Measurements from ENCODE around the gene CCL23.
A peak's percentile ranks its signal among the peaks of the same experiment; 100 is the strongest.

CCL23 gene

DNA sequence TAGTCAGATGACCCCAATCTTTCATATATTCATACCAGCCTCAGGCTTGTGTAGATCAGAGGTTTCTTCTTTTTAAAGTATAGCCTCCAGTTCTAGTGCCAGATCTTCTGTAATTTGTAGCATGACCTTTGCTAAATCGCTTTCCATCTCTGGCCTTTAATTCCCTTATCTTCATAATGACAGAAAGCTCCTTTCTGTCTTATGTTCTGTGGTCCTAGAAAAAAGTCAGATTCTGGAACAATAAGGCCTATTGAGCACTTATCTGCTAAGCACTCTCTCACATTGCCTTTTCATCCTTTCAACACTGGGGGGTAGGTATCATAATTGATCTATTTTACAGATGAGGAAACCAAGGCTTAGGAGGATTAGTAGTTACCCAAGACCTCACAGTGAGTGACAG, 45.7 kb downstream of the CCL23 start:
- Histone ChIP-seq H3K27me3 (ENCODE audit: insufficient read depth, low read length) (no peaks in the 10 kb centered on the region), H3K9ac (ENCODE audit: low read length) (no peak overlapping the region), H3K79me2 (ENCODE audit: insufficient read depth, low read length) (no peaks in the 10 kb centered on the region), H4K20me1 (ENCODE audit: insufficient read depth, low read length) (no peaks in the 10 kb centered on the region), H3F3A (ENCODE audit: insufficient read depth, low read length) (no peaks in the 10 kb centered on the region), H2AFZ (ENCODE audit: low read length) (no peak overlapping the region), H3K4me2 (ENCODE audit: low read length) (no peak overlapping the region), H3K36me3 (ENCODE audit: insufficient read depth, low read length) (no peaks in the 10 kb centered on the region), H3K4me3 (ENCODE audit: low read depth, low read length, poor library complexity, severe bottlenecking) (no peak overlapping the region), H3K27ac (ENCODE audit: low read depth, low read length, poor library complexity, severe bottlenecking) (no peak overlapping the region), H3K9me3 (ENCODE audit: low read length) (no peaks in the 10 kb centered on the region), H3K4me1 (ENCODE audit: insufficient read depth, low read length, severe bottlenecking) (no peaks in the 10 kb centered on the region), H3K9me2 (ENCODE audit: low read depth, low read length) (no peaks in the 10 kb centered on the region)
- no peak for TF ChIP-seq CTCF (IDR thresholded peaks at IDR 0.05; ENCODE audit: low read length)
- no peak for TF ChIP-seq EZH2 (IDR thresholded peaks at IDR 0.05; ENCODE audit: borderline replicate concordance, low read length)

GRCh38 chr17:35969558-35970380, 48.0 kb downstream of the CCL23 start:
- no peaks in the 10 kb centered on the region for H3K4me1 ChIP-seq (ENCODE audit: insufficient read depth, low read length, severe bottlenecking)
- H3K9me2 ChIP-seq (ENCODE audit: low read depth, low read length): no peaks in the 10 kb centered on the region
- no peaks in the 10 kb centered on the region for H3K9me3 ChIP-seq (ENCODE audit: low read length)
- no peaks in the 10 kb centered on the region for H3K36me3 ChIP-seq (ENCODE audit: insufficient read depth, low read length)
- H2AFZ ChIP-seq (ENCODE audit: low read length): no peak overlapping the region
- no peak overlapping the region for H3K27ac ChIP-seq (ENCODE audit: low read depth, low read length, poor library complexity, severe bottlenecking)
- no peaks in the 10 kb centered on the region for H4K20me1 ChIP-seq (ENCODE audit: insufficient read depth, low read length)
- no peak overlapping the region for H3K4me3 ChIP-seq (ENCODE audit: low read depth, low read length, poor library complexity, severe bottlenecking)
- no peak overlapping the region for H3K4me2 ChIP-seq (ENCODE audit: low read length)
- no peaks in the 10 kb centered on the region for H3F3A ChIP-seq (ENCODE audit: insufficient read depth, low read length)
- H3K27me3 ChIP-seq (ENCODE audit: insufficient read depth, low read length): no peaks in the 10 kb centered on the region
- H3K79me2 ChIP-seq (ENCODE audit: insufficient read depth, low read length): no peaks in the 10 kb centered on the region
- no peak overlapping the region for H3K9ac ChIP-seq (ENCODE audit: low read length)
- peak; percentile 78 for TF ChIP-seq CTCF (IDR thresholded peaks at IDR 0.05; ENCODE audit: low read length)
- TF ChIP-seq EZH2 (IDR thresholded peaks at IDR 0.05; ENCODE audit: borderline replicate concordance, low read length): no peak

- H3K9ac ChIP-seq (ENCODE audit: low read length): no peak overlapping the region
- no peak overlapping the region for H3K27ac ChIP-seq (ENCODE audit: low read depth, low read length, poor library complexity, severe bottlenecking)
- H4K20me1 ChIP-seq (ENCODE audit: insufficient read depth, low read length): no peaks in the 10 kb centered on the region
- no peaks in the 10 kb centered on the region for H3K9me2 ChIP-seq (ENCODE audit: low read depth, low read length)
- H3K4me1 ChIP-seq (ENCODE audit: insufficient read depth, low read length, severe bottlenecking): no peaks in the 10 kb centered on the region
- no peaks in the 10 kb centered on the region for H3F3A ChIP-seq (ENCODE audit: insufficient read depth, low read length)
- no peaks in the 10 kb centered on the region; the same call in 1 of the 2 replicates for H3K27me3 ChIP-seq (ENCODE audit: insufficient read depth, low read length)
- no peak for TF ChIP-seq EZH2 (IDR thresholded peaks at IDR 0.05; ENCODE audit: borderline replicate concordance, low read length)
- no peak for TF ChIP-seq CTCF (IDR thresholded peaks at IDR 0.05; ENCODE audit: low read length)
- H3K4me3 ChIP-seq (ENCODE audit: low read depth, low read length, poor library complexity, severe bottlenecking): no peak overlapping the region
- no peaks in the 10 kb centered on the region for H3K36me3 ChIP-seq (ENCODE audit: insufficient read depth, low read length)
- H3K79me2 ChIP-seq (ENCODE audit: insufficient read depth, low read length): no peaks in the 10 kb centered on the region
- no peak overlapping the region for H3K4me2 ChIP-seq (ENCODE audit: low read length)
- H3K9me3 ChIP-seq (ENCODE audit: low read length): no peaks in the 10 kb centered on the region
- H2AFZ ChIP-seq (ENCODE audit: low read length): no peak overlapping the region
Measured at GRCh38 chr17:35968520-35969054, 49.2 kb downstream of the CCL23 start.
